GM19193 (cell line): ENCODE data around the gene HLA-DPB1.
A peak's percentile ranks its signal among the peaks of the same experiment; 100 is the strongest.

Experiments used
- POLR2A ChIP-seq: IDR thresholded peaks from 4 replicates; pipeline ENCODE4 v1.6.1; 2011; ENCODE audit not compliant: insufficient read depth, insufficient read length; ENCODE audit errors: extremely low read depth

HLA-DPB1 gene

GRCh38 chr6:33075568-33076405, at the start of gene HLA-DPB1:
Gene HLA-DPB1 (plus strand): TSS chr6:33075990. CDS start chr6:33076042, 52 bp downstream.
- TF ChIP-seq POLR2A: peak; percentile 76

- no peak for TF ChIP-seq POLR2A
Measured at GRCh38 chr6:33028220-33028849, 47.5 kb upstream of the HLA-DPB1 start.

DNA sequence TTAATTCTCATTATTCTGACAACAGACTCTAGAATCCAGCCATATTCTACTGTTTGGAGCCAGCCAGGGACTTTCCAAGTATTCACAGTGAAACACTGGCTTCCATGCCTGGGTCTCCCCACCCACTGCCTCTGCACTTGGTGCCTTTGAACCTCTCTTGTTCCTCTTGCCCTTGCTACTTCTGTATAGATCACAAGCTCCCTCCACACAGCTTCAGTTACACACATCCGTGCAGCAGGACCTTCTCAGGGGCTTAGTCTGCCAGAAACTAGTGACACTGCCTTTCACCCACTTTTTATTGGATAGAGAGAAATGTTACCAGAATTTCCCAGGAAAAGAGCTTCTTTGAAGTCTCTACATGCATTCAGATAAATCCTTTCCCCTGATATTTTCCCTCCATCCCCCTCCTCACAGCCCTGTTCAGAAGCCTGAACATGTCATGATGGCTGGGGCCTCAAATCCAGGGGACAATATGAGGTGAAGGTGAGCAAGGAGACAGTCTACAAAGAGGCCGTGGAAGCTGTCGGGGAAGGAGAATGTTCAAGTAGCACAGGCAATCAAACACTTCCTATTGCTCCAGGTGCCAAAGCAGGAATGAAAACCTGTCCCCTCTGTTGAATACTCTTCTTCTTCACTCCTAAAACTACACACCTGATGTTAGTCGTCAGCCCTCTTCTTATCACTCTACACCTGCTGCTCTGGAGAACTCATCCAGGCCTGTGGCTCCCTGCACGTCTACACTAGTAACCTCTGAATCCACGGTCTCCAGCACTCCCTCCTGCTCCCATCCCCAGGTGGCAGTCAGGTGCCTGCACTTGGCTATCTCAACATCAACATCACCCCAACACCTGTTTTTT, 46.2 kb upstream of the HLA-DPB1 start:
- peak; percentile 68 for TF ChIP-seq POLR2A

- no peak for TF ChIP-seq POLR2A
Measured at GRCh38 chr6:33030245-33030644, 45.5 kb upstream of the HLA-DPB1 start.

- TF ChIP-seq POLR2A: no peak
Measured at GRCh38 chr6:33034554-33034953, 41.2 kb upstream of the HLA-DPB1 start.

- TF ChIP-seq POLR2A: no peak
Measured at GRCh38 chr6:33036535-33036934, 39.3 kb upstream of the HLA-DPB1 start.

DNA sequence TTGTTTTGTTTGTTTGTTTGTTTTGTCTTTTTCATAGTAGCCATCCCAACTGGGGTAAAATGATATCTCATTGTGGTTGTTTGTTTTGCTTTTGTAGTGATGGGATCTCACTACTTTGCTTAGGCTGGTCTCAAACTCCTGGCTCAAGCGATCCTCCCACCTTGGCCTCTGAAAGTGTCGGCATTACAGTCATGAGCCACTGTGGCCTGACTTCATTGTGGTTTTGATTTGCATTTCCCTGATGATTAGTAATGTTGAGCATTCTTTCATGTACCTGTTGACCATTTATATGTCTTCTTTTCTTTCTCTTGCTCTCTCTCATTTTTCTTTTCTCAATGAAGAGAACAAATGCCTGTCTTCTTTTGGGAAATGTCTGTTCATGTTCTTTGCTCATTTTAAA, 35.6 kb upstream of the HLA-DPB1 start:
- TF ChIP-seq POLR2A: no peak

DNA sequence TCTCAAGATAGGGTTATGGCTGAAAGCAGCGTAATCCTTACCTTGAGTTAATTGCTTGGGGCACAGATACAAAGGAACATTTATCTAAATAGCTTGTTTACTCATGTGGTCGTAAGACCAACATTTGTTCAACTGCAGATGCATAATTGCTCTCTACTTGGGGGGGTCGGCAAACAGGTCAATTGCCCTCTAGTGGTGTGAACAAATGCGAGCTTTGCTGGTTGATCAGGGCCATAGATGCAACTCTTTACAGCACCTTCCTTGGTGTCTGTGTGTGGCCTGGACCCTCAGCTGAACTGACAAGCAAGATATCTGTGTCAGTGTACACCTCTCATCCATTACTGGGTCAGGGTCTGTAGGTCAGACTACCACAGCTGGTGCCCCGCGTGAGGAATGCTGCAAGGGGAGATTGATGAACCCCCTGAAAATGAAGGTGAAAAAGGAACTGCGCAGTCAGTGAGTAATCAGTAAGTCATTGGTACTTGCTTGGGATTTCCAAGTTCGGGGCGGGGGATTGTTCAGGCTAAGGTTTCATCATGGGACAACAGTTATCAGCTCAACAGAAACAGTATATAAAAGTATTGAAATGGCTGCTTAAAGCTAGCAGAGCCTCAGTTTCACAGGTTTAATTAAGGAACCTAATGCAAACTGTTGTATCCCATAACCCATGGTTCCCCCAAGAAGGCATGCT, 26.3 kb upstream of the HLA-DPB1 start:
- TF ChIP-seq POLR2A: no peak

- TF ChIP-seq POLR2A: no peak
Measured at GRCh38 chr6:33050014-33050810, 25.6 kb upstream of the HLA-DPB1 start.

- no peak for TF ChIP-seq POLR2A
Measured at GRCh38 chr6:33052627-33053026, 23.2 kb upstream of the HLA-DPB1 start.

DNA sequence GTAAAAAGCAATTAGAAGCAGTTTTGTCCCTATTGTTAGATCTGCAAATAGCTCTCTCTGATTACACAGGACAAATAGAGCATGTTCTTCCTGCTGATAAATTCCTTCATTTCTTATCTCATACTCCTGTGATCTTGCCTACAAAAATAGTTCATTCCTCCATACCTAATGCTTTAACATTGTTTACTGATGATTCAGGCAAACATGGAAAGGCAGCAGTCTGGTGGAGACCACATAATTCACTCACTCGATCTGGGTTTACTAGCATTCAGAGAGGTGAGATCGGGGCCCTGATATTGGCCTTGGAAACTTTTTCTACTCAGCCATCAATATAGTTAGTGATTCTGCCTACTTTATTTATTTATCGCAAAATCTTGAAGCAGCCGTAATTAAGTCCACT, 22.6 kb upstream of the HLA-DPB1 start:
- TF ChIP-seq POLR2A: no peak

- TF ChIP-seq POLR2A: no peak
Measured at GRCh38 chr6:33057222-33058150, 18.3 kb upstream of the HLA-DPB1 start.

- TF ChIP-seq POLR2A: no peak
Measured at GRCh38 chr6:33061987-33062386, 13.8 kb upstream of the HLA-DPB1 start.
